ENCODE measurements around the gene SCFD2.

The SCFD2 gene

DNA sequence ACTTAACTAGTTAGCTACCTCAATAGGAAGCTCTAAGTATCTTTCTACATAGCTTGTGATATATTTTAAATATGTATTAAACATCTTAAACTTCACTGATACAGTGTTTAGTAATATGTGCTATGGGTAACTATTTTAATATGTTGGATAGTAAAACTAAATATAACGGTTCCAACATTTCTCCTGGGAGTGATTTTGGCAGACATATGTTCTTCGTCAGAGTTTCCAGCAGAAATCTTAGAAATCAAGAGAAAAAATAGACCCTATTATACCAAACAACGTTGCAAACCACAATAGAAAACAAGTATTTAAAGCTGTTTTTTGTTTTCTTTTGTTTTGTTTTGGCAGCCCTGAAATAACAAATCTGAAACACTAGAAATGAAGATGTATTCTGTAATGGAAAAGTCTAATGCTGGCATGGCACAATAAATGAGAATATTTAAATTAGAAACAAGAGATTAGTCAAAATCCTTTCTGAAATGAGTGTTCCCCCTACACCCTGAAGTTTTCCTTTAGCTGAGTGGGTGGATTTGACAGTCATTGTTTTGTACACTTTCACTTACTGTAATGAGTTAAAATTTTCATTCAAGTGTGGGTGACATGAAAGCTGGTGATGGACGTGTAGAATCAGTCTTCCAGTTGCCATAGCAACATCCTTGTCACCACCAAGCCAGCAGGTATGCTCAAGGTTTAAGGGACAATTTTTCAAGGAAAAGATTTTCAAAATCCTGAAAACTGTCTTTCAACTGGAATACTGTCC lies 233.5 kb downstream of the SCFD2 start:
- DNase-seq, result no peak

DNA sequence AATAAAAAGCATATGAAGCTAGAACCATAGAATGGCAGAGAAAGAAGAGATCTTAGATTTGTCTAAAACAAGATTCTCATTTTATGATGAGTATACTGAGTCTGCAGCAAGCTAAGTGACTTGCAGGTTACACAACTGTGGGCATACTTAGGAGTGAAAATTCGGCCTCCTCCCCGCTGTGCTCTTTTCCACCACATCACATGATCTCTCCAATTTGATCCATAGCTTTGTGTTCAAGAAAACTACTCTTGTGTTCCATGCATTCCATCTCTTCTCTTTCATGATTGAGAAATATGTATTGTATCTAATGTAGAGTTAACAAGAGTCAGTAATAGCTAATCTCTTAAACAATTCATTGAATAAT lies 234.3 kb downstream of the SCFD2 start:
- DNase-seq, result no peak

DNA sequence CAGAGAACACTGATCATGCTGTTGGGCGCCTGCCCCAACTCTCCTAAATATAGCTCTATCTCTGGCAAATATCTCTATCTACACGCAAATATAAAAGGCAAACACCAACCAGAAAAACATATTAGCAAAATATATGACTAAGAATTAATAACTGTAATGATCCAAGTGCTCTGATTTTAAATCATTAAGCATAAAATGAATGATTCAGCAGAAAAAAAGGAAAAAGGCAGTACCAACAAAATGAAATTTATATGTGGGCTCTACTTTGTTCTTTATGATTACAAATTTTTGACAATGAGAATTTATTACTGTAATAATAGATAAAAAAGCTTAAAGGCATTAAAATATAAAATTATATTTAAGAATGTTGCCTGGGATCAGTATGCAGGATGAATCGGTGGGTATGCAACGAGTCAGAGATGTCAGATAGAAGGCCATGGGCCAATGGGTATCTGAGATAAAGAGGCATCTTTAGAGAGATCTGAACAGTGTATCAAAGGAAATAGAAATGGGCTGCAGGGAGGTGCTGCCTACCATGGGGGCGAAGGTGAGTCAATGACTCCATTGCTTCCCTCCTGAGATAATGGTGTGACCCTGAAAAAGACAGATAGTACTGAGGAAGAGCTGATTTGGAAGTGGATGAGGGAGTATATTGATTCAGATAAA lies 234.8 kb downstream of the SCFD2 start:
- DNase-seq, result no peak

DNA sequence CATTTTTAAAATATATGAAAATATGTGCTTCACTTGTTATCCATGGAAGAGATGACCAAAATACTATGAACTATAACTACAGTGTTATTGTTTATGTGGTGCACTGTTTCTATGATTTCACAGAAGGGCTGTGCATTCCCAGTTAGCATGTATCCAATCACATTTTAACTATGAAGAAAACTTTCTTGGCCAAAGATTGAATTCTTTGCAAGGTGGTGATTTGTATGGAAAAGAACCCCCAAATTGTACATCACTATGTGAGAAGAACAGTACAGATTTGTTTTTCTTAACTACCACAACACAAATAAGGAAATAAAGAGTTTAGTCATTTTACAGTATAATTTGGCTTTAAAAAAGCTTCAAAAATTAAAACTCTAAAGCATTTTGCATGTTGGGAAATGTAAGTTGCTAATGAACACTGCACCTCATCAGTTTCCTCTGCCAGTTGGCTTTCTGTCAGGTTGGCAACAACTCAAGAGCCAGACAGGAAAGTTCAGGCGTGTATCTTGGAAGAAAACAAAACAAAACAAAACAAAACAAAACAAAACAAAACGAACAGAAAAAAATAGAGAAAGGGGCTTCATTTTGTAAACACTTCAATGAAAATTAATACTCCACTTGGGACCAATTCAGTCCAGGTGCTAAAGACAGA lies 237.0 kb downstream of the SCFD2 start:
- no peak for DNase-seq

DNA sequence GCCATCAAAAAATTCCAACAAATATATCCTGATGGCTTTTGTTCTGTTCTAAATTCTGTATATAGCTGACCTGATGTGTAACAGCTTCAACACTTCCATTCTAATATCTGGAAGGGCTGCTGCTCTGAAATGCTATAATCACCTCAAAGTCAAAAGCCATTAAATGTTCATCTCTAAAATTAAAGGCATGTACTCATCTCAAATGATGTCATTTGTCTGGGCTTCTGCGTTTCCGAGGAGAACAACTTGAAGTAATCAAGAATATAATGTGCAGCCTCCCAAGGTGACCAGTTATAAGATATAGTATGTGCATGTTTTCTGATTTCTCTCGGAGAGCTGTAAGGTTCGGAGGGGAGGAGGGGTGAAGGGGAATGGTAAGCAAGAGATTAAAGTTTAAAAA lies 237.6 kb downstream of the SCFD2 start:
- no peak for DNase-seq

DNA sequence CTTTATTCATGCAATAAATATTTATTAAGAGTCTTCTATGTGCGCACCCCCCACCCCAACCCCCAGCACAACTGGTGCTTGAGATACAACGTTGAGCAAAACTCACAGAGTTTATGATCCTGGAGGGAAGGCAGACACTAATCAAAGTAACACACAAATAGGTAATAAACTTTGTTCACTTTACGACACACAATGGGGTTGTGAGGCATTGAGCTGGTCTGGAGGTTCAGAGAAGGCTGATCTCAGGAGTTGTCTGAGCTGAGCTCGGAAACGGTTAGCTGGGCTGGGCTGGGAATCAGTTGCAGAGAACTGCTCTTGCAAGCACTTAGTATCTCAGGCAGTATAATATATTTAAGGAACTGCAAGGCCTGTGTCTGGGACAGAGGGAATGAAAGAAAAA lies 238.5 kb downstream of the SCFD2 start:
- no peak for DNase-seq

DNA sequence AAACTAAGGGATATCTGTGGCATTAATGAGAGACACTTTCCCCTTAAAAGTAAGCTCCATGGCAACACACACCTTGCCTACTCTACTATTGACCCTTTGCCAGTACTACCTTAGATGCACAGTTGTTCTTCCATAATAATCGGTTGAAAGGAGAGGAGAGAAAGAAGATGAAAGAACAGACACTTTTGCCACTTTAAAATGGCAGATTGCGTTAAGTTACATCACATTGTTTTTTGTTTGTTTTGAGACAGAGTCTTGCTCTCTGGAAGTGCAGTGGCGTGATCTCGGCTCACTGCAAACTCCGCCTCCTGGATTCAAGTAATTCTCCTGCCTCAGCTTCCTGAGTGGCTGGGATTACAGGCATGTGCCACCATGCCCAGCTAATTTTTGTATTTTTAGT lies 239.8 kb downstream of the SCFD2 start:
- no peak for DNase-seq

DNA sequence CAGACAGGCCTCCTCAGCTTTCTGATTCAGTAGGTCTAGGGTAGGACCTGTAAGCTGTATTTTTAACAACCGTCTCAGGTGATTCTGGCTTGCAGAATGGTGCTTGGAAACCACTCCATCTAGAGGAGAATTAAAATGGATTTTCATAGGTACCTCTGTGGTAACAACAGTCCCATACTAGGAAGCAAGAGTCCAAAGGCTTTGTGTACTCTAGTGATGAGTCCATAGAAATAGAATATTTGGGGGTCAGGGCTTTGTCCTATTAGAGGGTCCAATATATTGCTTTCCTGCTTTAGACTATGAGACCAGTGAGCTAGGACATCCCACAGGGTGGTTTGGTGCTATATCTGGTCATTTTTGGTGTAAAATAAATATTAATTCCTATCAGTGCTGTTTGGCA lies 242.0 kb downstream of the SCFD2 start:
- no peak for DNase-seq

DNA sequence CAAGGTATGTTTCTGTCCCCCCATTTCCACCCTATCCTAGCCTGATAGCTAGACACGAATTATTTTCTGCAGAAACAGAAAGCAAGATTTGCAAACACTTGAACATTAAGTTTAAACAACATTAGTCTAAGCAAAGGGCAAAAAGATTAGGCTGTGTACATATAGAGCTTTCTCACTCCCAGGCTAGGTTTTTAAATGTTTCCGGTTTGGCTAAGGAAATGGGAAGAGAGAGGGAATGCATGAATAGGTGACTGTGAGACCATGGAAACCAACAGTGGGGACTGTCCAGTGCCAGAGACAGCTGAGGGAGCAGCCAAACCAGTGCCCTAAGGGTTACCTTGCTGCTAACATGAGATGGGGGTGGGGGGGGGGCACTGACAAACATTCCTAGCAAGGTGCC lies 242.7 kb downstream of the SCFD2 start:
- DNase-seq, result no peak

DNA sequence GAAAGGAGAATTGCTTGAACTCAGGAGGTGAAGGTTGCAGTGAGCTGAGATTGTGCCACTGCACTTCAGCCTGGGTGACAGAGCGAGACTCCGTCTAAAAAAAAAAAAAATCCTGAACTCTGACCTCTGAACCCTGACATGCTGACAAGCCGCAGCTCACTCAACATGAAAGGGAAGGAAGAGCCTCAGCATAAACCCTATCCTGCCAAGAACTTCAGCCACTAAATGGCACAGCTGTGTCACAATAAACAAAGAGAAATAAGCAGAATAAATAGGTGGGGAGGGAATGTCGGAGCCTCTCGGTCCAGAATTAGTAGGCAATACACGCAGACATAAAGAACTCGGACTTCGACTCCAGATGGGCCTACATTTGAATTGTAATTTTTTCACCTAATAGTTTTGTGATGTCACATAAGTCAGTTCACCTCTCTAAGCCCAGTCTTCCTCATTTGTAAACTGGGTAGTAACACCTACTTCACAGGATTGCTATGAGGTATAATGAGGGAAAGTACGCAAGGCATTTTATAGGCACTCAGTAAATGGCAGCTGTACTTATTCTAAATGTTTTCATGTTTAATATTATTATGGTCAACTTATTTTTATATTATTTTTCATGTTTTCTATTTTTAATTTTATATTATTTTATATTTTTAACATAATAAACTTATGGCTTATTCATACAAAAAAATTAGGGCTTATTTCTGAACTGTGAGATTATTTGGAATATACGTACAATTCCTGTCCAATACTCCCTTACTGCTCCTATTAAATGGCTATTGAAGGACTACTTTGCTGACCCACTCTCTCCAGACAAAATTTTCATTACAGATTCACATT lies 243.4 kb downstream of the SCFD2 start:
- no peak for DNase-seq

DNA sequence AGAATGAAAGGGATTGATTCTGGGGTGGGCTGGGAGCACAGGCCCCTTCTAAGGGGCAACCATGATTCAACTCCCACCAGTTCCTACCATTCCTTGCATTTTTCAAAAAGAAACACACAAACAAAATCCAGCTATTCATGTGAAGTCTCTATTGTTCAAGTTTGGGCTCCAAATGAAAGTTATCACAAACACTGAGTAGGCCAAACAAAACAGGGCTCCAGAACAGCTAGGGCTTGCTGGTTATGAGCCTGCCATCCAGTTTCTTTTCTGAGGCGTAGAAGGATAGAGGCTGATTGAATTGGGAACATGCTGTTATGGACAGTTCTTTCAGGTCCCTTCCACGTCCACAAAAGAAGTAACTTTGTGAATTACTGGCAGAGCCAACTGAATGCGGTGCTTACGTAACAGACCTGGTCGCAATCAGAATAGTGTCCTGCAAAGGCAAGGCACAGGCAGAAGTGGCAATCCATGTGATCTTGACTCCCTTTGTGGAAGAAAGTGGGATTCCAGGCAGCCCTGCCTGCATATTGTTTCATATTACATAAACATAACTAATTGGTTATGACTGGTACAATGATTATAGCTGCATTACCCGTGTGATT lies 244.5 kb downstream of the SCFD2 start:
- no peak for DNase-seq

DNA sequence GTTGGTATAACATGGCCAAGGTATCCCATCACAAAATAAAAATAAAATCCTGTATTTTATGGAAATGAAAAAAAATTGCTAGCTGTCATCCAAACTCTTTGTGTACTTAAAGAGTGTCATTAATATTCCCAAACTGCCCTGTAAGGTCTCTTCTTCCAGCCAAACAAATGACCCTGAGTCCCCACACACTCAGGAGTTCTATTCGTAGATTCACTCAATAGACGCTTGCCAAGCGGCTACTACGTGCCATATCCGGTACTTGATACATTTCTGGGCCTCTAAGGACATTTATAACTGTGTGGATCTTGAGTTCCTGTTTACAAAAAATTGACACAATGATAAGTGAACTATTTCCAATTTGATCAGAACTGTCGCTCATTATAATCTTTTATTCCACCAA lies 245.1 kb downstream of the SCFD2 start:
- DNase-seq, result no peak

DNA sequence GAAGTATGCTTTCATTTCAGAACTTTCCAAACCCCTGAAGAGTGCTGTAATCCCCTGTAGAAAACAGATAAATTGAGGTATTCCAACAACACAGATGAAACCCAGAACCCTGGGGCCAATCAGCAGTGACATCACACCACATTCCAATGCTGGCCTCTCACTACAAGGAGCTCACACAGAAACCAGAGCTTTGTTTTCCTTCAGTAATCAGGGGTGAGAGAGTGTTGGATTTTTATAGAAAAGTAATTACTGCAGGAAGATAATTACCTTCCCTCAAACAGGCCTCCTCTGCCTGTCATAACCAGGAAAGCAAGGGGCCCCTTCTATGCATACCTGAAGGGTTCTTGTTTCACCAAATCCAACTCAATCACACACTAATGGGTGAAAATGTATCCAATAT lies 246.2 kb downstream of the SCFD2 start:
- no peak for DNase-seq

DNA sequence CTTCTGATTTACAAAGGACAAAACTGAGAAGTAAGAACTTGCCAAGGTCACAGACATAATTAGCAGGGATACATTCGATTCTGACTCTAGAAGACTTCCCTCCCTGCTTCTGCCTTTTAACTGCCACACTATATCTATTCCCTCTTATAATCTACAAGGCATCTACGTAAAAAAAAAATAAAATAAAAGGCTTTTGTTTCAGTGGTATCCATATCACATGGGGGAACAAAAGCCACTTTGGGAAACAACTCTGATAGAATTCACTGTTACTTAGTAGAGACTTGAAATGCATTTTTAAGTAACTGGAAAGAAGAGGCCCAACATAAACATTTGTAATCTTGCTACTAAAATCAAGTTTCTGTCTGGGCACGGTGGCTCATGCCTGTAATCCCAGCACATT lies 247.2 kb downstream of the SCFD2 start:
- no peak for DNase-seq

DNA sequence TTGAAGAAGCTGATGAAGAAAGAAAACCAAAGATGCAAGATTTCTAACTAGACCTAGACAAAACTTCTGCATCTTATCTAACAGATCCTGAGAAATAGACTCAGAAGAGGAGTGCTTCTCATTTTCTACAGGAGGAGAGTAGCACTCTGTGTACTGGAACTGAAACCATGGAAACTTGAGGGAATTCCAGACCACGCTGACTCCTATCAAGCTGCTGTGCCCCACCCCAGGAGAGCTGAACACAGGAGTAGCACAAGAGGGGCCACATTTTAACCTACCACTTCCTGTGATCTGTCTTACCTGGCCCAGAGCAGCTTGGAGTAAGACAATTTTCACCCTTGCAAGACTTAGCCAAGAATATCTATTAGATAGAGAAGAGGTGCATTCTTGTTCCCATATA lies 248.9 kb downstream of the SCFD2 start:
- no peak for DNase-seq

DNA sequence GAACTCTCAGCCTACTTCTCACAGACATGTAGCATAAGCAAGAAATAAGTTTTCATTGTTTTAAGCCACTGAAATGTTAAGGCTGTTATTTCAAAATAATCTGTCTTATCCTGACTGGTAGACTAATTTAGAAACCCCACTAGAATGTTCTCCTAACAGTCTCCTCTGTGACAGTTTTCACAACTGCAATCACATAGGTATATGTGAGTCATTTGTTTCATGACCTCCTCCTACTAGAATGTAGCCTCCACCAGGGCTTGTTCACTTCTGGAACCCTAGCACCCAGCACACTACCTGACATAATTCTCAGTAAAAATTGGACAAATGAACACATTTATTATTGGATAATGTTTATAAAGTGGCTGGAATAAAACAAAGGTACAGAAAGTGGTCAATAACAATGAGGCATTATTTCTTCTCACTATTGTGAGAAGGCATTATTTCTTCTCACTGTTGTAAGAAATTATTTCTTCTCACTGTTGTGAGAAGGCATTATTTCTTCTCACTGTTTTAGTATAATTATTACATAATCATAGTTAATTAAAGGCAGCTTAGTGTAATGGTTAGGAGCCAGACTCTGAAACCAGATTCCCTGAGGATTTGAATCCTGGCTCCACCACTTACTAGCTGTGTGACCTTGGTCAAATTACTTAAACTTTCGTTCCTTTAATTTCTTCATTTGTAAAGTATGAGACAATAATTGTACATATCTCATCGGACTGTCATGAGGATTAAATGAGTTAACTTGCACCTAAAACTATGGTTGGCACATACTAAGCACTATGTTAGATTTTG lies 252.2 kb downstream of the SCFD2 start:
- no peak for DNase-seq

DNA sequence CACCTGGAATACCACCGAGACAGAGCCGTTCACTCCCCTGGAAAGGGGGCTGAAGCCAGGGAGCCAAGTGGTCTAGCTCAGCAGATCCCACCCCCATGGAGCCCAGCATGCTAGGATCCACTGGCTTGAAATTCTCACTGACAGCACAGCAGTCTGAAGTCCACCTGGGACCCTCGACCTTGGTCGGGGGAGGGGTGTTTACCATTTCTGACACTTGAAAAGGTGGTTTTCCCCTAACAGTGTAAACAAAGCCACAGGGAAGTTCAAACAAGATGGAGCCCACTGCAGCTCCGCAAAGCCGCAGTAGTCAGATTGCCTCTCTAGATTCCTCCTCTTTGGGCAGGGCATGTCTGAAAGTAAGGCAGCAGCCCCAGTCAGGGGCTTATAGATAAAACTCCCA lies 260.5 kb downstream of the SCFD2 start:
- no peak for DNase-seq

DNA sequence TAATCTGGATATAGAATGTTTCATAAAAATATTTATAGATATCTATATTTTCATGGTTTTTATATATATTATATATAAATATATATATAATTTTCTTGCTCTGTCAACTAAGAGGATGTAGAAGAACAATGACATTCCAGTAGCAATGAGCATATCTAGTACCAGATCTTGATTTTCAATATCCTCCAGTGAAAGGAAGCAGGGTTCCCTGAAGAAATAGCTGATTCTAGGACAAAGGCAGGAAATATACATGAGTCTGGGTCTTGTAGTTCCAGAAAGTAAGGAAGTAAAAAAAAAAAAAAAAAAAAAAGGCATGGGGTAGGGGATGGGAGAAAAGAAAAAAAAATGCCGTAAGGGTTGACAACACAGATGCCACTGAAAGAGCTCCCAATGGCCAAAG lies 262.4 kb downstream of the SCFD2 start:
- DNase-seq, result no peak

DNA sequence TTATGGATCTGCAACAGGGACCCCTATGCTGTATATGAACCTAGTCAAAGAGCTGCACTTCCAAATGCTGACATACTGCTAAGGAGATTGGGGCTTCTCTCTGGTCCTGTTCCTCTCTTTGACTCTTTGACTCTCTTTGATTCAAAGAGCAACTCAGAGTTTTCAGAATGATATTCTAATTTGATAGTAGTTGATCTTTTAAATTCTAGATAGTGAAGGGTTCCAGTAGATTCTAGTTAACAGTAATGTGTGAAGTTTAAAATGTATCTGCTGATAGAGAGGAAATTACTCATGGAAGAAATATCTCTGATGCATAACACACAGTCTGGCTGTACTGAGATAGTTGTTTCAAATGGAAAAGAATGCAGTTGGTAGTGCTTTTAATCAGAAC lies 264.7 kb downstream of the SCFD2 start:
- DNase-seq, result no peak

DNA sequence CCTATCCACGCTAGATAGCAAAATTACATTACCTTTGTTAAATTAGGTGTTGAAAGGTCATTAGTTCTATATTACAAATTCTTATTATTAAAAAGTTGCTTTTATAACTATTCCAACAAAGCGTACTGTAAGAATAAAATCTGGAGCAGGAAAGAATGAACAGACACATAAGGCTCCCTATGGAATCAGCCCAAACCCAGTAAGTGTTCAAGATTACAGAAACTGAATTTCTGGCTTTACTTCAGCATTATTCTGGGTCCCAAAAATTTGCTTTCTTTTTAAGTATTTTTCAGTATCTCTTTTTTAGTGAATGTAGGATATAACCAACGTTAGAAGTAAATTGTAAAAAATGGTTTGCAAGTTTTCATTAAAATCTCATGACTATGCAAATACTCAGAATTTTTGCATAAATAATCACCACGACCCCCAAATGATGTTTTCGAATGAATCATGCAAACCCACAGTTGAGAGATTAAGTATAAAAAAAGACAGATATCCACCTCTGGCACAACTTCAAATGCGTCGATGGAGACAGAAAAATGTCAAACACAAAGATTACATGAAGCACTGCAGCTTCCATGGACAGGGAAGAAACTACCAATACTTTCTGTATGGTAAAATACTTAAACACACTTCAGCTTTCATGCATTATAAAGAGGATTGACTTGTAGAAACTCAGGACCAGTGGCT lies 265.2 kb downstream of the SCFD2 start:
- DNase-seq, result no peak

DNA sequence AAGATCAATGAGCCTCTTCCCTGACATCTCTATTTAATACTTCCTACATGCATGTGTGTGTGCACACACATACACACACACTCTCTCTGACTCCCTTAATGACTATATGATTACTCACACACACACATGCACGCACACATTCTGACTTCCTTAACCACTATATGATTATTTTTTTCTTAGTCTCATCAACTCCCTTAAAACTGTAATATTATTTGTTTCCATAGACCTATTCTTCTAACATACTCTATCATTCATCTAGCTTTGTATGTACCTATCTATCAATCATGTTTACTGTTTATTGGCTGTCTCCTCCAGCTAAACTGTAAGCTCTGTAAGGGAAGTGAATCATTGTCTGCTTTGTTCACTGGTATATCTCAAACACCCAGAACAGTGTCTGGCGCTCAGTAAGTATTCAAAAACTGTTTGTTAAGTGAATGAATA lies 267.2 kb downstream of the SCFD2 start:
- no peak for DNase-seq

DNA sequence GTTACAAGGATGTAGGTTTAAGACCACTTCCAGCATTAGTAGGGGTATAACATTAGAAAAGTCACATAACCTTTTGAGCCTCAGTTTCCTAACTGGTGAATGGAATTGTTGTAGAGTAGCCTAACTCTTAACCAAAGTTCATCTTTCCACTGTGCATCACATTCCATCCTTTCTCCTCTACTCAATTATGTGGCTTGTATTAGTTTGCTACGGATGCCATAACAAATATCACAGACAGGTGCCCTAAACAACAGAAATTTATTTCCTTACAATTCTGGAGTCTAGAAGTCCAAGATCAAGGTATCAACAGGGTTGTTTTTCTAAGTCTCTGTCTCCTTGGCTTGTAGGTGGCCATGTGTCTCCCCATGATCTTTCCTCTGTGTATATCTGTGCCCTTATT lies 271.8 kb downstream of the SCFD2 start:
- no peak for DNase-seq

All from NCI-H2029 treated with DMSO at 0.1 percent for 48 hours (cell line).